Retinal pigment epithelial cell (primary cell): ENCODE results near the gene CNBD2.
"Not testable (repeated sequence)": the region's sequence is repeated elsewhere in the genome, so short reads cannot be mapped to it uniquely, and the experiment has no call there.

ENCODE experiments used
- DNase-seq: peaks from one replicate; pipeline ENCODE4 v3.0.0-alpha.2; 2010; ENCODE audit warnings: low read depth
- H3K4me3 ChIP-seq: 2 replicates; pipeline ENCODE4 v1.5.1; 2011; ENCODE audit warnings: mild to moderate bottlenecking, low read length, control low read depth, moderate library complexity
- CTCF ChIP-seq: conservative IDR thresholded peaks from 2 replicates; pipeline ENCODE4 v1.5.1; 2011; ENCODE audit warnings: low read depth, low read length, control low read depth, inconsistent platforms

CNBD2 gene

GRCh38 chr20:36010076-36010475, 41.7 kb downstream of the CNBD2 start:
- no peak for TF ChIP-seq CTCF
- DNase-seq: peak; percentile 40
- H3K4me3 ChIP-seq: no peak overlapping the region

- no peak for TF ChIP-seq CTCF
- no peak overlapping the region for H3K4me3 ChIP-seq
- no peak for DNase-seq
These were observed 42.4 kb downstream of the CNBD2 start for GRCh38 chr20:36010825-36011224.

- no peak for TF ChIP-seq CTCF
- no peak overlapping the region for H3K4me3 ChIP-seq
- DNase-seq: no peak
These were observed 47.5 kb downstream of the CNBD2 start for GRCh38 chr20:36015806-36016403.

- no peak overlapping the region for H3K4me3 ChIP-seq
- no peak for TF ChIP-seq CTCF
- DNase-seq: peak; percentile 84
These were observed 48.9 kb downstream of the CNBD2 start for GRCh38 chr20:36017048-36017951.

GRCh38 chr20:36018208-36018988, 50.0 kb downstream of the CNBD2 start:
- DNase-seq: no peak
- no peak for TF ChIP-seq CTCF

GRCh38 chr20:36026131-36026530, 57.7 kb downstream of the CNBD2 start:
- not testable (repeated sequence) for H3K4me3 ChIP-seq, DNase-seq

More at GRCh38 chr20:36018208-36018988, 50.0 kb downstream of the CNBD2 start:
- no peak overlapping the region for H3K4me3 ChIP-seq

GRCh38 chr20:36028106-36028808, 59.9 kb downstream of the CNBD2 start:
- no peak for DNase-seq
- no peak overlapping the region for H3K4me3 ChIP-seq
- no peak for TF ChIP-seq CTCF
